H9 (cell line): ENCODE measurements around the gene YRDC. TPM values are rescaled to one million over a fixed set of nuclear protein-coding genes. Genes with fewer than 3 reads are reported as not detected.

Experiments
- DNase-seq: peaks from one replicate; pipeline ENCODE4 v3.0.0-alpha.2; 2017
- H2AFZ ChIP-seq: one replicate; pipeline ENCODE4 v1.6.1; 2013; ENCODE audit warnings: mild to moderate bottlenecking, low read length, control low read depth, moderate library complexity
- H2AK5ac ChIP-seq: 2 replicates; pipeline ENCODE4 v1.6.1; 2013; ENCODE audit warnings: low read length, control low read depth, mixed read lengths; ENCODE audit not compliant: insufficient read length
- H2BK120ac ChIP-seq: one replicate; pipeline ENCODE4 v1.6.1; 2013; ENCODE audit warnings: low read depth, mild to moderate bottlenecking, low read length, control low read depth, inconsistent platforms; ENCODE audit not compliant: poor library complexity, severe bottlenecking
- H2BK12ac ChIP-seq: 2 replicates; pipeline ENCODE4 v1.6.1; 2013; ENCODE audit warnings: low read length, control low read depth, mixed read lengths, low read depth; ENCODE audit not compliant: insufficient read length
- H2BK15ac ChIP-seq: 2 replicates; pipeline ENCODE4 v1.6.1; 2013; ENCODE audit warnings: low read depth, low read length, control low read depth
- H2BK20ac ChIP-seq: one replicate; pipeline ENCODE4 v1.6.1; 2013; ENCODE audit warnings: low read depth, mild to moderate bottlenecking, low read length, control low read depth, inconsistent platforms; ENCODE audit not compliant: poor library complexity, severe bottlenecking
- H2BK5ac ChIP-seq: 2 replicates; pipeline ENCODE4 v1.6.1; 2013; ENCODE audit warnings: low read length, control low read depth, mixed read lengths; ENCODE audit not compliant: insufficient read length
- H3K14ac ChIP-seq: 2 replicates; pipeline ENCODE4 v1.6.1; 2013; ENCODE audit warnings: low read length, control low read depth; ENCODE audit not compliant: insufficient read depth
- H3K18ac ChIP-seq: 2 replicates; pipeline ENCODE4 v1.6.1; 2013; ENCODE audit warnings: low read depth, mild to moderate bottlenecking, mixed read lengths, low read length, control low read depth; ENCODE audit not compliant: insufficient read length
- H3K23ac ChIP-seq: 2 replicates; pipeline ENCODE4 v1.6.1; 2013; ENCODE audit warnings: low read length, control low read depth, mixed read lengths, low read depth; ENCODE audit not compliant: insufficient read length
- H3K23me2 ChIP-seq: 2 replicates; pipeline ENCODE4 v1.6.1; 2013; ENCODE audit warnings: low read depth, mild to moderate bottlenecking, mixed read lengths, low read length, control low read depth; ENCODE audit not compliant: insufficient read length, poor library complexity, severe bottlenecking
- H3K27ac ChIP-seq: 2 replicates; pipeline ENCODE4 v1.5.1; 2013; ENCODE audit warnings: low read length, control low read depth, mixed read lengths, low read depth; ENCODE audit not compliant: insufficient read length
- H3K27me3 ChIP-seq: 2 replicates; pipeline ENCODE4 v1.6.1; 2013; ENCODE audit warnings: low read length, control low read depth, inconsistent platforms; ENCODE audit not compliant: insufficient read depth
- H3K4ac ChIP-seq: 2 replicates; pipeline ENCODE4 v1.6.1; 2013; ENCODE audit warnings: low read depth, mild to moderate bottlenecking, control low read depth, inconsistent platforms, low read length, moderate library complexity
- H3K4me1 ChIP-seq: 2 replicates; pipeline ENCODE4 v1.6.1; 2013; ENCODE audit warnings: low read length, control low read depth, inconsistent platforms; ENCODE audit not compliant: insufficient read depth
- H3K4me2 ChIP-seq: 2 replicates; pipeline ENCODE4 v1.6.1; 2013; ENCODE audit warnings: low read length, control low read depth, mixed read lengths; ENCODE audit not compliant: insufficient read length, insufficient read depth
- H3K56ac ChIP-seq: 2 replicates; pipeline ENCODE4 v1.6.1; 2013; ENCODE audit warnings: low read depth, mild to moderate bottlenecking, mixed read lengths, low read length, control low read depth; ENCODE audit not compliant: insufficient read length
- H3K79me1 ChIP-seq: 2 replicates; pipeline ENCODE4 v1.6.1; 2013; ENCODE audit warnings: low read depth, mild to moderate bottlenecking, moderate library complexity, low read length, control low read depth, inconsistent platforms; ENCODE audit not compliant: insufficient read depth, poor library complexity, severe bottlenecking
- H3K79me2 ChIP-seq: 2 replicates; pipeline ENCODE4 v1.6.1; 2013; ENCODE audit warnings: low read length, control low read depth, inconsistent platforms; ENCODE audit not compliant: insufficient read depth
- H3K9ac ChIP-seq: 2 replicates; pipeline ENCODE4 v1.6.1; 2013; ENCODE audit warnings: low read length, control low read depth, mixed read lengths; ENCODE audit not compliant: insufficient read length; ENCODE audit errors: extremely low read depth
- H3K9me3 ChIP-seq: one replicate; pipeline ENCODE4 v1.6.1; 2013; ENCODE audit warnings: low read depth, low read length, inconsistent platforms; ENCODE audit not compliant: control insufficient read depth
- H3T11ph ChIP-seq: one replicate; pipeline ENCODE4 v1.6.1; 2013; ENCODE audit warnings: mild to moderate bottlenecking, low read length, control low read depth, inconsistent platforms
- H4K20me1 ChIP-seq: one replicate; pipeline ENCODE4 v1.6.1; 2013; ENCODE audit not compliant: control insufficient read depth, insufficient read length, insufficient read depth
- H4K5ac ChIP-seq: 2 replicates; pipeline ENCODE4 v1.6.1; 2013; ENCODE audit warnings: low read depth, mild to moderate bottlenecking, mixed read lengths, low read length, control low read depth; ENCODE audit not compliant: insufficient read length
- H4K8ac ChIP-seq: replicated peaks from 2 replicates; pipeline ENCODE4 v1.6.1; 2013; ENCODE audit warnings: low read length, control low read depth, mixed read lengths, low read depth; ENCODE audit not compliant: insufficient read length
- H4K91ac ChIP-seq: 2 replicates; pipeline ENCODE4 v1.6.1; 2013; ENCODE audit warnings: low read depth, mild to moderate bottlenecking, moderate library complexity, mixed read lengths, low read length, control low read depth; ENCODE audit not compliant: insufficient read length
- H3K27ac Mint-ChIP-seq, 3 experiments: 2 replicates in 2 of 3; 3 replicates in 1 of 3; pipeline ENCODE4 v1.8.0; 2020 to 2021; ENCODE audit warnings: mixed read lengths in 3 of 3, mild to moderate bottlenecking in 1 of 3, moderate library complexity in 1 of 3
- H3K27me3 Mint-ChIP-seq: 2 replicates; pipeline ENCODE4 v1.8.0; 2021; ENCODE audit warnings: low read depth, mild to moderate bottlenecking, moderate library complexity, mixed read lengths
- H3K36me3 Mint-ChIP-seq, 3 experiments: 2 replicates in 2 of 3; 3 replicates in 1 of 3; pipeline ENCODE4 v1.8.0; 2020 to 2021; ENCODE audit warnings: low read depth in 3 of 3, mixed read lengths in 3 of 3; ENCODE audit not compliant: insufficient read depth in 1 of 3
- H3K4me1 Mint-ChIP-seq, 2 experiments: 2 replicates each; pipeline ENCODE4 v1.8.0; 2020; ENCODE audit warnings: mixed read lengths in 2 of 2
- H3K4me3 Mint-ChIP-seq, 2 experiments: 2 replicates in 1 of 2; 3 replicates in 1 of 2; pipeline ENCODE4 v1.8.0; 2020 to 2021; ENCODE audit warnings: mild to moderate bottlenecking in 2 of 2, mixed read lengths in 2 of 2, moderate library complexity in 1 of 2
- H3K9me3 Mint-ChIP-seq, 2 experiments: 2 replicates in 1 of 2; 3 replicates in 1 of 2; pipeline ENCODE4 v1.8.0; 2020; ENCODE audit warnings: mild to moderate bottlenecking in 2 of 2, mixed read lengths in 2 of 2, moderate library complexity in 1 of 2
- CTCF ChIP-seq: fragments of 200-600 bp; sonication (generic); conservative IDR thresholded peaks from 3 replicates; pipeline ENCODE4 v1.8.0; 2021; ENCODE audit warnings: antibody characterized with exemption, mild to moderate bottlenecking
- WGBS: extraction: QIAGEN DNeasy Blood & Tissue Kit; methylation state at CpG from one replicate; pipeline ENCODE4 v1.1.7; 2013; ENCODE audit warnings: missing lambda C conversion rate, low lambda C conversion rate, mixed read lengths; ENCODE audit not compliant: insufficient read length; ENCODE audit errors: extremely low coverage; 5-methylcytosine and 5-hydroxymethylcytosine counted together
- total RNA-seq: library from RNA; stranded (reverse); gene quantifications from 2 replicates; pipeline ENCODE4 v1.2.1, GENCODE V29; 2021

YRDC gene
- total RNA-seq, 1 experiment from 2014 or later: 28.0 TPM

GRCh38 chr1:37809942-37810341 lies 1.9 kb upstream of the YRDC start:
- peaks cover 16 to 43% (median 28%) of the 10 kb centered on the region in 3 experiments for H3K36me3 Mint-ChIP-seq
- no peak overlapping the region for H3K27ac ChIP-seq
- H4K5ac ChIP-seq: no peak overlapping the region
- no peak overlapping the region for H4K91ac ChIP-seq
- no peaks in the 10 kb centered on the region; the same call in 1 of the 2 replicates for H3K4me1 ChIP-seq
- H3K56ac ChIP-seq: no peak overlapping the region
- H4K20me1 ChIP-seq: no peaks in the 10 kb centered on the region
- H3K4me1 Mint-ChIP-seq: peaks cover 10 to 11% of the 10 kb centered on the region in 2 experiments
- no peak overlapping the region for H2BK20ac ChIP-seq
- H3K9me3 Mint-ChIP-seq: no peaks in the 10 kb centered on the region
- WGBS: no CpG with 5 or more reads among the region's 2 CpGs
- H3K79me2 ChIP-seq: peaks cover 9% of the 10 kb centered on the region; the same call in 1 of the 2 replicates
- no peak overlapping the region for H3K14ac ChIP-seq
- no peak overlapping the region for H3K23ac ChIP-seq
- H3T11ph ChIP-seq: no peak overlapping the region
- H2AFZ ChIP-seq: no peak overlapping the region
- H3K18ac ChIP-seq: no peak overlapping the region
- H4K8ac ChIP-seq: no peak overlapping the region
- no peak overlapping the region for H2BK120ac ChIP-seq
- H2BK15ac ChIP-seq: no peak overlapping the region
- peaks cover 8% of the 10 kb centered on the region for H3K23me2 ChIP-seq
- no peaks in the 10 kb centered on the region; the same call in 1 of the 2 replicates for H3K27me3 Mint-ChIP-seq
- H2BK5ac ChIP-seq: no peak overlapping the region
- H3K27ac Mint-ChIP-seq: no peak overlapping the region; a peak in 1 of 7 replicates
- no peaks in the 10 kb centered on the region for H3K27me3 ChIP-seq
- H3K4ac ChIP-seq: no peak overlapping the region
- no peak for TF ChIP-seq CTCF
- H3K79me1 ChIP-seq: peaks cover 9% of the 10 kb centered on the region
- H2AK5ac ChIP-seq: no peak overlapping the region
- no peak overlapping the region for H3K4me2 ChIP-seq
- DNase-seq: no peak
- H3K4me3 Mint-ChIP-seq: no peak overlapping the region
- no peak overlapping the region for H2BK12ac ChIP-seq
- no peak overlapping the region for H3K9ac ChIP-seq
- no peaks in the 10 kb centered on the region for H3K9me3 ChIP-seq
